HT1080 (cell line): Measurements from ENCODE around the gene UQCRHL. TPM values are rescaled to one million over a fixed set of nuclear protein-coding genes. Genes with fewer than 3 reads are reported as not detected.
"Not testable (repeated sequence)": the region's sequence is repeated elsewhere in the genome, so short reads cannot be mapped to it uniquely, and the experiment has no call there.

ENCODE experiments used
- DNase-seq: peaks from one replicate; pipeline ENCODE4 v3.0.0-alpha.2; 2015; ENCODE audit warnings: low read depth
- polyA plus RNA-seq, 2 experiments: library from polyadenylated mRNA; depleted of rRNA; stranded (reverse); fragments of >200 nt; gene quantifications; 2 replicates each; pipeline ENCODE4 v1.2.3, GENCODE V29; 2015
- total RNA-seq: library from RNA; depleted of rRNA; stranded (reverse); fragments of >200 nt; shearing (Covaris generic); gene quantifications from 2 replicates; pipeline ENCODE4 v1.2.3, GENCODE V29; 2014; rRNA removed

Gene UQCRHL
- total RNA-seq: 12.4 and 31.0 TPM in 2 replicates
- polyA plus RNA-seq (2015; cell fraction: cytosol; rRNA removed): 4.0 and 6.9 TPM in 2 replicates
- 0.84 and 1.4 TPM in 2 replicates for polyA plus RNA-seq (2015; cell fraction: nucleus; rRNA removed)

- not testable (repeated sequence) for DNase-seq
Observed at GRCh38 chr1:15807549-15807948, at the start of gene UQCRHL. Gene UQCRHL (minus strand): TSS chr1:15807649. CDS start chr1:15807649, 0 bp downstream.

- no peak for DNase-seq
Observed at GRCh38 chr1:15856888-15857287, 49.4 kb upstream of the UQCRHL start.

GRCh38 chr1:15852828-15853302, 45.4 kb upstream of the UQCRHL start:
- no peak for DNase-seq

GRCh38 chr1:15852036-15852827, 44.8 kb upstream of the UQCRHL start:
- DNase-seq: no peak

GRCh38 chr1:15851210-15852035, 44.0 kb upstream of the UQCRHL start:
- no peak for DNase-seq

GRCh38 chr1:15850471-15851001, 43.1 kb upstream of the UQCRHL start:
- no peak for DNase-seq

GRCh38 chr1:15849775-15850324, 42.4 kb upstream of the UQCRHL start:
- DNase-seq: peak; percentile 69

GRCh38 chr1:15848929-15849774, 41.7 kb upstream of the UQCRHL start:
- DNase-seq: peak; percentile 92

- no peak for DNase-seq
Observed at GRCh38 chr1:15848143-15848928, 40.9 kb upstream of the UQCRHL start.

- no peak for DNase-seq
Observed at GRCh38 chr1:15847893-15848142, 40.4 kb upstream of the UQCRHL start.

- DNase-seq: peak; percentile 96
Observed at GRCh38 chr1:15847100-15847892, 39.8 kb upstream of the UQCRHL start, which contains the start of gene SPEN. Gene SPEN (plus strand): TSS chr1:15847707. CDS start chr1:15848068, 361 bp downstream.

- DNase-seq: not testable (repeated sequence)
Observed at GRCh38 chr1:15846056-15846455, 38.6 kb upstream of the UQCRHL start.

GRCh38 chr1:15843826-15844572, 36.5 kb upstream of the UQCRHL start:
- no peak for DNase-seq

GRCh38 chr1:15838721-15839120, 31.3 kb upstream of the UQCRHL start:
- no peak for DNase-seq

GRCh38 chr1:15837931-15838330, 30.5 kb upstream of the UQCRHL start:
- no peak for DNase-seq

GRCh38 chr1:15836772-15837669, 29.6 kb upstream of the UQCRHL start:
- no peak for DNase-seq

GRCh38 chr1:15836511-15836771, 29.0 kb upstream of the UQCRHL start:
- DNase-seq: not testable (repeated sequence)
